SK-N-SH treated with all-trans-retinoic acid at 6 μM for 48 hours (cell line): ENCODE results near the gene MRTFA.

Experiments
- ATAC-seq: fragments of 200-7000 bp; cut with Tn5 transposase; 3 replicates; pipeline ENCODE4 v1.9.1; 2020; ENCODE audit warnings: mild to moderate bottlenecking, moderate library complexity
- ARNTL ChIP-seq: fragments of 450-650 bp; formaldehyde crosslinking; IDR thresholded peaks from 2 replicates; pipeline ENCODE4 v1.5.0; 2020; ENCODE audit warnings: low read depth, mild to moderate bottlenecking, moderate library complexity, borderline replicate concordance
- BACH2 ChIP-seq: fragments of 250-450 bp; sonication (Bioruptor Pico); IDR thresholded peaks from 2 replicates; pipeline ENCODE4 v1.9.0; 2021; ENCODE audit warnings: mild to moderate bottlenecking, borderline replicate concordance
- CSDC2 ChIP-seq: fragments of 250-450 bp; sonication (Bioruptor Pico); IDR thresholded peaks from 2 replicates; pipeline ENCODE4 v1.5.0; 2020; ENCODE audit warnings: mild to moderate bottlenecking, moderate library complexity
- CSRNP3 ChIP-seq: fragments of 250-450 bp; sonication (Bioruptor Pico); IDR thresholded peaks from 2 replicates; pipeline ENCODE4 v1.5.1; 2021; ENCODE audit warnings: mild to moderate bottlenecking, moderate library complexity
- ESRRG ChIP-seq: fragments of 250-450 bp; sonication (Bioruptor Pico); IDR thresholded peaks from 2 replicates; pipeline ENCODE4 v1.6.1; 2021; ENCODE audit warnings: mild to moderate bottlenecking
- GLIS3 ChIP-seq: fragments of 250-450 bp; sonication (Bioruptor Pico); IDR thresholded peaks from 2 replicates; pipeline ENCODE4 v1.5.0; 2020; ENCODE audit warnings: mild to moderate bottlenecking, moderate library complexity
- ISL1 ChIP-seq: fragments of 250-450 bp; sonication (Bioruptor Pico); IDR thresholded peaks from 2 replicates; pipeline ENCODE4 v2.1.2; 2022; ENCODE audit warnings: mild to moderate bottlenecking, moderate library complexity
- OSR1 ChIP-seq: fragments of 250-450 bp; sonication (Bioruptor Pico); IDR thresholded peaks from 2 replicates; pipeline ENCODE4 v1.8.0; 2022; ENCODE audit warnings: moderate library complexity, mild to moderate bottlenecking, inconsistent platforms
- PATZ1 ChIP-seq: fragments of 250-450 bp; sonication (Bioruptor Pico); IDR thresholded peaks from 2 replicates; pipeline ENCODE4 v1.8.0; 2020; ENCODE audit warnings: mild to moderate bottlenecking, moderate library complexity, borderline replicate concordance
- POU6F1 ChIP-seq: fragments of 250-450 bp; sonication (Bioruptor Pico); IDR thresholded peaks from 2 replicates; pipeline ENCODE4 v1.8.0; 2021; ENCODE audit warnings: low read depth, mild to moderate bottlenecking, moderate library complexity, borderline replicate concordance
- PPARA ChIP-seq: fragments of 250-450 bp; sonication (Bioruptor Pico); IDR thresholded peaks from 2 replicates; pipeline ENCODE4 v1.5.0; 2020; ENCODE audit warnings: mild to moderate bottlenecking, borderline replicate concordance
- RARB ChIP-seq: fragments of 250-450 bp; sonication (Bioruptor Pico); IDR thresholded peaks from 2 replicates; pipeline ENCODE4 v1.8.0; 2021; ENCODE audit warnings: mild to moderate bottlenecking, moderate library complexity
- SNAI2 ChIP-seq: fragments of 250-450 bp; sonication (Bioruptor Pico); IDR thresholded peaks from 2 replicates; pipeline ENCODE4 v1.5.0; 2020; ENCODE audit warnings: mild to moderate bottlenecking, moderate library complexity
- TCF4 ChIP-seq: fragments of 250-450 bp; sonication (Bioruptor Pico); IDR thresholded peaks from 2 replicates; pipeline ENCODE4 v1.8.0; 2021; ENCODE audit warnings: mild to moderate bottlenecking, moderate library complexity, borderline replicate concordance
- TOX ChIP-seq: fragments of 250-450 bp; sonication (Bioruptor Pico); IDR thresholded peaks from 2 replicates; pipeline ENCODE4 v1.8.0; 2021; ENCODE audit warnings: mild to moderate bottlenecking, moderate library complexity, borderline replicate concordance
- ZC3H10 ChIP-seq: fragments of 250-450 bp; sonication (Bioruptor Pico); IDR thresholded peaks from 2 replicates; pipeline ENCODE4 v1.5.1; 2021; ENCODE audit warnings: mild to moderate bottlenecking, moderate library complexity
- ZFP3 ChIP-seq: fragments of 250-450 bp; sonication (Bioruptor Pico); IDR thresholded peaks from 2 replicates; pipeline ENCODE4 v1.5.0; 2020; ENCODE audit warnings: mild to moderate bottlenecking, moderate library complexity
- ZFP30 ChIP-seq: fragments of 450-650 bp; formaldehyde crosslinking; IDR thresholded peaks from 2 replicates; pipeline ENCODE4 v1.5.0; 2022; ENCODE audit warnings: mild to moderate bottlenecking, moderate library complexity
- ZNF565 ChIP-seq: fragments of 450-650 bp; formaldehyde crosslinking; conservative IDR thresholded peaks from 2 replicates; pipeline ENCODE4 v1.5.0; 2020; ENCODE audit warnings: low read depth, mild to moderate bottlenecking, moderate library complexity
- ZNF70 ChIP-seq: fragments of 450-650 bp; formaldehyde crosslinking; IDR thresholded peaks from 2 replicates; pipeline ENCODE4 v1.5.0; 2020; ENCODE audit warnings: mild to moderate bottlenecking, moderate library complexity
- ZNF8 ChIP-seq: fragments of 450-650 bp; formaldehyde crosslinking; IDR thresholded peaks from 2 replicates; pipeline ENCODE4 v1.5.0; 2020; ENCODE audit warnings: mild to moderate bottlenecking, moderate library complexity
- TF ChIP-seq, protein P1 (sequence below): fragments of 250-450 bp; sonication (Bioruptor Pico); IDR thresholded peaks from 2 replicates; pipeline ENCODE4 v1.5.1; 2020; ENCODE audit warnings: low read depth, mild to moderate bottlenecking, moderate library complexity

Gene MRTFA

DNA sequence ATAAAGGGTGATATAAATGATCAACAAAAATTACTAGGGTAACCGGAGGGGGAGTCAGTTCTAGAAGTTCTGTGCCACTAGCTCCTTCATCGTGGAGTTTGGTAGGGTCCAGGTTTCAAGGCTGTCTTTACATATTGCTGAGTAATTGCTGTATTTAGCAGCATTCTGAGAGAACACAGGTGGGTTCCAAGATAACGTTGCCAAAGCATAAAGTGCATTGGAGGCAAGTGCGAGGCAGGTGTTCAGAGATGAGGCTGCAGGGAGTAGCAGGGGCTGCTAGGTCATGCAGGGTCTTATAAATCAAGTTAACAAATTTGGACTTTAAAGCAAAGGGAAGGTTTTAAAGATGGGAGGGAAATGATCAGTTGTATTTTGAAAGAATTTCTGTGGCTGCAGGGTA, 248.3 kb downstream of the MRTFA start:
- no peak for ATAC-seq
- TF ChIP-seq OSR1 (CRISPR knock-in tag) (no peak), ZFP30 (CRISPR knock-in tag) (no peak), ZC3H10 (no peak), BACH2 (CRISPR knock-in tag) (no peak), ZFP3 (CRISPR knock-in tag) (no peak), GLIS3 (CRISPR knock-in tag) (no peak), ZNF8 (CRISPR knock-in tag) (no peak), ZNF565 (no peak), ISL1 (CRISPR knock-in tag) (no peak), SNAI2 (CRISPR knock-in tag) (no peak), POU6F1 (CRISPR knock-in tag) (no peak)
- TF ChIP-seq, all 23 proteins: peak for 0

DNA sequence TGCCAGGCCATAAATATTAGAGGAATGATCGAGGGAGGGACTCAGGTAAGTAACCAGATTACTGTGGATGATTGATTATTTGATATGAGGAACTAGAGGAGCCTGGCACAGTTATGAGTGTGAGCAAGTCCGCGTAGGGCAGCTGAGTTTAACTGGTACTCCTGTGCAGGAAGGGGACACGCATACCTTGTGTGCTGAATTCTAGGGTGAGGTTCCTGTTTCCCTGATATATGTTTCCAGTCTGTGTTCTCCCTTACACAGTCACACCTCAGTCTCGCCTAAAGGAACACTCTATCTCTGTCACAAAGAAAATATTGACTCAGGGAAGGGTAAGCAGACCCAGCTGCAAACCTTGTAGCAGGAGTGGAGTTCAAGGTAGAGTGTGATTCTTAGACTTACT, 248.8 kb downstream of the MRTFA start:
- no peak for TF ChIP-seq ZC3H10
- ATAC-seq, result no peak

GRCh38 chr22:40385036-40385782, 251.3 kb downstream of the MRTFA start:
- TF ChIP-seq ZNF565 (no peak), TOX (CRISPR knock-in tag) (no peak), ZNF70 (CRISPR knock-in tag) (no peak), RARB (CRISPR knock-in tag) (no peak), GLIS3 (CRISPR knock-in tag) (no peak), CSRNP3 (CRISPR knock-in tag) (no peak), POU6F1 (CRISPR knock-in tag) (no peak), SNAI2 (CRISPR knock-in tag) (no peak), ZC3H10 (no peak), ZNF8 (CRISPR knock-in tag) (no peak), CSDC2 (no peak), PATZ1 (no peak), OSR1 (CRISPR knock-in tag) (no peak), ARNTL (CRISPR knock-in tag) (no peak), ZFP30 (CRISPR knock-in tag) (no peak)
- TF ChIP-seq, protein P1, sequence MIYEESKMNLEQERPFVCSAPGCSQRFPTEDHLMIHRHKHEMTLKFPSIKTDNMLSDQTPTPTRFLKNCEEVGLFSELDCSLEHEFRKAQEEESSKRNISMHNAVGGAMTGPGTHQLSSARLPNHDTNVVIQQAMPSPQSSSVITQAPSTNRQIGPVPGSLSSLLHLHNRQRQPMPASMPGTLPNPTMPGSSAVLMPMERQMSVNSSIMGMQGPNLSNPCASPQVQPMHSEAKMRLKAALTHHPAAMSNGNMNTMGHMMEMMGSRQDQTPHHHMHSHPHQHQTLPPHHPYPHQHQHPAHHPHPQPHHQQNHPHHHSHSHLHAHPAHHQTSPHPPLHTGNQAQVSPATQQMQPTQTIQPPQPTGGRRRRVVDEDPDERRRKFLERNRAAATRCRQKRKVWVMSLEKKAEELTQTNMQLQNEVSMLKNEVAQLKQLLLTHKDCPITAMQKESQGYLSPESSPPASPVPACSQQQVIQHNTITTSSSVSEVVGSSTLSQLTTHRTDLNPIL (CRISPR knock-in tag), result no peak
- ATAC-seq, result no peak

GRCh38 chr22:40383905-40384304, 252.6 kb downstream of the MRTFA start:
- no peak for ATAC-seq
- TF ChIP-seq ZFP30 (CRISPR knock-in tag) (no peak), BACH2 (CRISPR knock-in tag) (no peak), TOX (CRISPR knock-in tag) (no peak), CSDC2 (no peak), POU6F1 (CRISPR knock-in tag) (no peak), OSR1 (CRISPR knock-in tag) (no peak), TCF4 (CRISPR knock-in tag) (no peak), ESRRG (CRISPR knock-in tag) (no peak), PATZ1 (no peak), PPARA (CRISPR knock-in tag) (no peak), SNAI2 (CRISPR knock-in tag) (no peak)
